GM21447 (cell line): ENCODE data around the gene NKX6-2.
"Not testable (repeated sequence)": the region's sequence is repeated elsewhere in the genome, so short reads cannot be mapped to it uniquely, and the experiment has no call there.

ENCODE experiments used
- ATAC-seq: cut with Tn5 transposase; IDR thresholded peaks from one replicate; pipeline ENCODE4 v1.9.1; 2021; ENCODE audit not compliant: unreplicated experiment

NKX6-2 gene

DNA sequence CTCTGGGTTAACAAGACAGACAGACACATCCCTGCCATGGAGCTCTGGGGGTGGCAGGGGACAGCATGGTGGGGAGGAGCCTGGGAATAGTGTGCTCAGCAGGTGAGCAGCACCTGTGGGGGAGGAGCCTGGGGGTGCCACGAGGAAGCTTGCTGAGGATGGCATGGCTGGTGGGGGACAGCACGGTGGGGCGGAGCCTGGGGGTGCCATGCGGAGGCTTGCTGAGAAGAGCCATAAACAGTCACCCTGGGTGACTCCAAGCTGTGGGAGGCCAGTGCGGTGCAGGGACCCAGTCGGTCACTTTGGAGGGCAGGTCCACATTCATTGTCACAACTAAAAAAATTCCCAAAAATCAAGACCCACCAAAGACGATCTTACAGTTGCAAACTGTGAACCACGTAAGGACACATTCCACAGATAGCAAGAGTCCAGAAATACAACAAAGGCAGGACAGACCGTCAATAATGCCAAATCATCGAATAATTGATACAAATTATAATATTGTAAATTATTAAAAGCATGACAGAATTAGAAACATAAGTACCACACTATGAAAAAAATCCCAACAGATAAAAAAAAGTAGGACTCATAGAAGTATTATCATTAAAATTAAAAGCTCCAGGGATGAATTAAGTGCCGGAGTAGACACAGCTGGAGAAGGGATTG is 24.4 kb downstream of the NKX6-2 start:
- no peak for ATAC-seq

DNA sequence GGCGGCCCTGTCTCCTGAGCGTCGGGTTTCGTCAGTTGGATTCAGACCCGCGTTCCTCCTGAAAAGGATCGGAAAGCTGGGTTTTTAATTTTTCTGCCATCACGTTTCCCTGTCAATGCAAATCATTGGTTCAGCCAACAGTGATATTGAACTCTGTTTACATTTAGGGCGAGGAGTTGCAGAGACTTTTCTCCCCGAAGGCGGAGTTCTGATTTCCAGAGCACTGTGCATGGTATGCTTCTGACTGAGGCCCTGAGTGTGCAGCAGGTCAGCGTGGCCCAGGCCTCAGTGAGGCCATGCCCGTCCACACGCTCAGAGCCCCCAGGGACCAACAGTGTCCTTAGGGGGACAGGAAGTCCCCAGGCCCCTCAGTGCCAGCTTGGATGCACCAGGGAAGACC is 27.1 kb downstream of the NKX6-2 start:
- no peak for ATAC-seq

DNA sequence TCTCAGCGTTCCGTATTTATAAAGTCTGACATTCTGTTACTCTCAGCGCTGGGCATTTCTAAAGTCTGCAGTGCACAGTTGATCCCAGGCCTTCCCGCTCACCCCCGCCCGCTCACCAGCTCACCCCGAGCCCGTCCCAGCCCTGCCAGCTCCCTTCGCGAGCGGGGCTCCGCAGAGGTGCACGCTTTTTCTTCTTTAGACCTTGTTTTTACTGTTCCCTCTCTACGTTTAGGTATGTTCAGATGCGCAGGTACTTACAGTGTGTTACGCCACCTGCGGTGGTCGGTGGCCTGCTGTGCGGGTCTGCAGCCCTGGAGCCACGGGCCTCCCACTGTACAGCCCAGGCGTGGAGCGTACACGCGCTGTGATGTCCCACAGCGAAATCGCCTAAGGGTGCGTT is 28.8 kb downstream of the NKX6-2 start:
- ATAC-seq = no peak

DNA sequence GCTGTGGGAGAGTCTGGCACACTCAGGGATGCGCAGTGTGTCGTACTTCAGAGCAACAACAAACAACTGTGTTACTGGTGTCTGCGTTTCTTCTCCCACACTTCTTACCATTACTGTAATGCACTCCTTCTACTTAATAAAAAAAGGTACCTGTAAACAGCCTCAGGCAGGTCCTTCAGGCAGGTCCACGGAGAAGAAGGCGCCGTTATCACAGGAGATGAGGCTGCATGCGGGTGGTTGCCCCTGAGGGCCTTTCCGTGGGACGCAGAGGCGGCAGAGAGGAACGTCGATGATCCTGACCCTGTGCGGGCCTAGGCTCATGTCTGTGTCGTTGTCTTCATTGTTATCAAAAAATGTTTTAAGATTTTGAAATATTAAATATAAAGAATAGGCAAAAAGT is 29.4 kb downstream of the NKX6-2 start:
- ATAC-seq = no peak

DNA sequence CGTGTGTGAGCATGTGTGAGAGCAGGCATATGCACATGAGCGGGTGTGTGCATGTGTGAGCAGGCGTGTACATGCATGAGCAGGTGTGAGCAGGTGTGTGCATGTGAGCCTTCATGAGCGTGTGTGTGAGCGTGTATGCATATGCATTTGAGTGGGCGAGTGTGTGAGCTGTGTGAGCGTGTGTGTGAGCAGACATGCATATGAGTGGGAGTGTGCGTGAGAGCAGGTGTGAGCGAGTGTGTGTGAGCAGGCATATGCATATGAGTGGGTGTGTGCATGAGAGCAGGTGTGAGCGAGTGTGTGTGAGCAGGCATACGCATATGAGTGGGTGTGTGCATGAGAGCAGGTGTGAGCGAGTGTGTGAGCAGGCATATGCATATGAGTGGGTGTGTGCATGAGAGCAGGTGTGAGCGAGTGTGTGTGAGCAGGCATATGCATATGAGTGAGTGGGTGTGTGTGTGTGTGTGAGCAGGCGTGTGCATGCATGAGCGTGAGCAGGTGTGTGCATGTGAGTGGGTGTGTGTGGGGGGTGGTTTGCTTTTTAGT is 30.7 kb downstream of the NKX6-2 start:
- ATAC-seq = no peak

DNA sequence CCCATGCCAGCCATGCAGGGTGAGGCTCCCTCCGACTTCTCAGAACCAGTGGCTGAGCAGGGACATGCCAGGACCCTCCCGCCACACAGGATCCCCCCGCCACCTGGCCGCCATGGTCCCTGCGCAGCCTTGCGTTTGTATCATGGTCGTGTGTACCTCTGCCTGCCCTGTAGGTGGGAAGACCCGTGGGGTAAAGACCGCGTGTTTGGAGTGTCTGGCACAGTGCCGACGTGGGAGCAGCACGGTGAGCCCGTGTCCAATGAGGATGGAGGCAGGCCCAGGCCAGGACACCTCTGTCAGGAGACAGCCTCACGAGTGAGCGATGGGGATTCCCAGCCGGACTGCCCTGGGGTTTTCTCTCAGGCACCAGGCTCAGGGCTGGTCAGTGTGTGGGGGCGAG is 31.9 kb downstream of the NKX6-2 start:
- no peak for ATAC-seq

DNA sequence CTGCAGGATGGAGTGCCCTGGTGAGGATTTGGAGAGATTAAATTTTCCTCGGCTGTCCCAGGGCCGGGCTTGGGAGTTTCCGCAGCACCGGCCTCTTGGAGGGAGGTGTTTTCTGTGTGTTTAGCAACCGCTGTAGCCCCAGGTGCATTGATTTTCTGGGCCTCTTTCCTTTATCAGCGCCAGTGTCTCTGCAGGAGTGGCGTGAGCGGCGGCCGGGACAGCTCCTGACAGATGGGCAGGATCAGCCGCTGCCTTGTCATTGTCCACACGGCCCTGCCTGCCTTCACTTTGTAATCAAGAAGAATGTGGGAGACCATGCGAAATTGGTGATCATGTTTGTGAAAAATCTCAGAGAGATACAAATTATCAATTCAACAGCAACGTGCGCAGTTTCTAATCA is 32.4 kb downstream of the NKX6-2 start:
- ATAC-seq = no peak

DNA sequence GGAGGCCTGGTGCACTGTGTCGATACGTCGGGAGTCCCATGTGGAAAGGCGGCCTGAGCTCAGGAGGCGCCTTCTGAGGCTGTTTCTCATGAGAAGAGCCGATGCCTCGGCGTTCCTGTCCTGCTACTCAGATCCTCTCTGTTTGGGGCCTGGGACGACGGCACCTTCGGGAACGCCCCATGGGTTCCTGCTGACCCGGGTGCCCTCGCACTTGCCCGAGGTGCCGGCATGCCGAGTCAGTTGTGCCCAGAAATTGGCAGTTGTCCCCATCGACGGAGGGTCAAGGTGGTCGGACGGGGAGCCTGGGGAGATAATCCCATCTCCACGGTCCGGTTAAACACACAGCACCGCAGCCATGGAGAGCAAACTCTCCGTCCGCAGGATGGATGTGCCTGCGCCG is 33.0 kb downstream of the NKX6-2 start:
- no peak for ATAC-seq

DNA sequence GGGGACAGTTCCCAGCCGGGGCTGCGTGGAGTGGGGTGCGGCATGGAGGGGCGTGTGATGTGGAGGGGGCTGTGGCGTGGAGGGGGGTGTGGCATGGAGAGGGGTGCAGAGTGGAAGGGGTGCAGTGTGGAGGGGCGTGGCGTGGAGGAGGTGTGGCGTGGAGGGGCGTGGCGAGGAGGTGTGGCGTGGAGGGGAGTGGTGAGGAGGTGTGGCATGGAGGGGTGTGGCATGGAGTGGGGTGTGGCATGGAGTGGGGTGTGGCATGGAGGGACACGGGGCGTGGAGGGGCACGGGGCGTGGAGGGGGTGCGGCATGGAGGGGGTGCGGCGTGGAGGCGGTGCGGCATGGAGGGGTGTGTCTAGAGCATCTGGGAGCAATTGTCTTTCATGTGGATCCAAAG is 33.6 kb downstream of the NKX6-2 start:
- no peak for ATAC-seq

DNA sequence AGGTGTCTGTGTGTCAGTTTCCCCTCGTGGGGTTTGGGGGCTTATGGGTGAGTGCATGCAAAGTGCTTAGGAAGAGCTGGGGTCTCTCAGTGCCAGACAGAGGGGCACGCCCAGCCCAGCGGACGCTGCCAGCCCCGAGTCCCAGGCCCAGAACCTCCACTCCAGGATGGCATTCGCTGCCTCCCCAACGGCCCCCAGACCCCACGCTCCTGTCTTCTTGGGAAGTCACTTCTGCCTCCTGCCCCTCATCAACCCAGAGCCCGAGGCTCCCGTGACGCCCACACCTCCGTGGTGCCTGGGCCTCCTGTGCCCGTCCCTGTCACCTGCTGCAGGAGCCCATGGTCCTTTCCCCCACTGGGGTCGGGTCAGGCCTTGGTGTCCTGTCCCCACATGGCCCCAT is 35.0 kb downstream of the NKX6-2 start:
- ATAC-seq = no peak

DNA sequence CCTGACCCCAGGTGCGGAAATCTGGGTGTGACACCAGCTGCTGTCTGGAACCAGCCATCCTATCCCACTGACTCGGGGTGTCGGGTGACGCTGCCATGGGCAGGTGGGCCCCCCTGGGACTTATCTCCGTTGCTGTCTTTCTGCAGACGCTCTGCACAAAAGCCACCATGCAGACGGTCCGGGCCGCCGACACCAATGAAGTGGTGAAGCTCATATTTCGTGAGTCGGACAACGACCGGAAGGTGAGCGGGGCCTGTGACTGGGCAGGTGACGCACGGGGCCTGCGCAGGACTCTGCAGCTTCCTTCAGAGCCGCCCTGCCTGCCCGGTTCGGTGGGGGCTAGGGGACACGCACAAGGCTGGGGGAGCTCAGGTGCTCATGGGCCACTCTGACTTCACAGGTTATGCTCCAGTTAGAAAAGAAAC is 36.6 kb downstream of the NKX6-2 start:
- ATAC-seq = no peak

DNA sequence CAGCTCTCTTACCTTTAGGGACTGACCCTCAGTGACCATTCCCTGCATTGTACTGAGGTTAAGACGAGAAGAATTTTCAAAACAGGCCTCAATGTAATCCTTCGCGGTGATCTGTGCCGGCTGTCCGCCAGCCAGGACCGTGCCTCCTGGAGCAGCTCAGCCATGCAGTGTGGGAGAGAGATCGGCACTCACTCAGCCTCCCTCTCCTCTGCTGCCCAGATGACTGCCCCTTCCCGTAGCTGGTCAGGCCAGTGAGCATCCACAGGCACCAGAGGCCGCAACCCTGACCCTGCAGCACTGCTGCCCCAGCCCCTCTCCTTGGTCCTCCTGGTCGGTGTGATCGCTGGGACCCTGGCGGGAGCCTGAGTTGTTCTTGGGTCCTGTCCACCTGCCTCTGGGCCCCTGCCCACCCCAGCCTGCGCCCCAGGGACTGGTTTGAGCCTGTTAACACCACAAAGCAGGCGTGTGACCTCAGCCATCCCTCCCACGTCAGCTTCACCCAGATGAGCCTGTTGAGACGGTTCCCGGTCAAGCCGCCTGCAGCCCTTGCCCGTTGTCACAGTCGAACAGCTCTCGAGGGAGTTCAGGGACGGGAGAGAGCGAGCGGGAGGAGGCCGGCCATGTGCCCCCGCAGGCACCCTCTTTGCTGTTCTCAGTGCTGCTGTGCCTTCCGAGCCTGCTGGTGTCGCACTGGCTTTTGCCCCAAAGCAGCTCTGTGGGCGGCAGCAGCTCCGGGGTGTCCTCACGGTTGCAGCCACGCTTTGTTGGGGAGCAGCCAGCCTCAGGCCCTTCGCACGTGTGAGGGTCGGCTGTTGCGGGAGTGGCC is 37.2 kb downstream of the NKX6-2 start:
- ATAC-seq = no peak

DNA sequence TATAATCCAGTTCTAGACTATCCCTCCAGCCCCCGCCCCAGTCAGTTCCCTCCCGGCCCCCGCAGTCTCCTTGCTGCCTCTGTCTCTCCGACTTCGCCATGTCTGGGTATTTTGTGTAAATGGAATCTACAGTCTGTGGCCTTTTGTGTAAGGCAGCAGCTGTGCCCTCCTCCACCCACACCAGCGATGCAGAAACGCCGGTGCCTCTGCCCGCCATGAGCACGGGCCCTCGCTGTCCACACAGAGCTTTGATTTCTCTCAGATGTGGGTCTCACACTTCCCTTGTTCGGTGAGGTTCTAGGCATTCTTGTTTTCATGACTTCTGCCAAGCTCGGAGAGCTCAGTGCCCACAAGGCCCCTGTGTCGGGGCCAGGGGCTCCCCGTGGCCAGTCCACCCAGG is 37.8 kb downstream of the NKX6-2 start:
- ATAC-seq = no peak

DNA sequence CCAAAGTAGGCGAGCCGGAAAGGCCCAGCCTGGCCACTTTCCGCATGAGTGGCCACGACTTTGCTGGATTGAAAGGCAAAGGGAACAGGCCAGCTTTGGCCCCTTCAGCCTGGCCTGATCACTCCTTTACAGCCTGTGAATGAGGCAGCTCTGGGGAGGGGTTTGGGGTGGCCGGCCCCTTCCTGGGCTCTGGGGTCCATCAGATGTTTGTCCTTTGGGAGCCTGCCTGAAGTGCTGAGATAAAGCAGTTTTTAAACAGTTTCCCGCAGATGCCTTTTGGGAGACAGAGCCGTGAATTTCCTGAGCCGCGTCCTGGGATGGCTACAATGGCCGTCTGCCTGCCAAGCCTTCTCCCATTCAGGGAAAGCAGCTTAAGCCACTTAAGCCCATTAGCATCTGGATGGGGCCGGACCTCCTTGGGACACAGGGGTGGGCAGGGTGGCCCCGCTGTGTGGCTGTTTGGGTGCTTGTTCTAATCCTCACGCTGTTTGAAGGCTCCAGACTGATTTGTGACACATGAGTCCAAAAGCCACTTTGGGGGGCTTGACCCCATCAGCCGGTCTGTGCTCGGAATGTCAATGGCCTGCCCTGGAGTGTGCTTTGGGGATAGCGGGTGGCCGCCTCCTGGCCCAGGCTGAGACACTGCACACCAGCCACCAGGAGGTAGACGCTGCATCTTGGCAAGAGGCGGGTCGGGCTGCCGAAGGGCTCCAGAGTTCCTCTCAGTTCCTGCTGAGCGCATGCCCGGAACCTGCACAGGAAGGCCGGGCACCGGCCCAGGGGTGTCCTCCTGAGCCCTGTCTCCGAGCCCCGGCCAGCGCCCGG is 38.9 kb downstream of the NKX6-2 start:
- no peak for ATAC-seq

DNA sequence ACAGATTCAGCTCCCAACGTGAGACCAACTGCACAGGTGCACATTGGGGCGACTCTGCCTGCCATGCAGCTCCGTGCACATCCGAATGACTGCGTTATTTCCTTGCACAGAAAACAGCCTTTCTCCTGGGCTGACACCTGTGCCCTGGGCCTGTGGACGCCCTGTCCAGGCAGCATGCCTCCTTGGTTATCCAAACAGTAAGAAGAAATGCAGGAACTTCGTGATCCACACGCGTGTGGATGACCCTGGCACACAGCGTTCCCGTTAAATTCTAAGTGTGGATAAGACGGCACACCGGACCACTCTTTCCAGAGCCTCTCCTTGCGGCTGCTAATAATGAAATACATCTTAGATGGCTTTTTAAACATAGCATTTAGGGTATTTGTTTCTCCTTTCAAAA is 39.6 kb downstream of the NKX6-2 start:
- ATAC-seq = no peak

DNA sequence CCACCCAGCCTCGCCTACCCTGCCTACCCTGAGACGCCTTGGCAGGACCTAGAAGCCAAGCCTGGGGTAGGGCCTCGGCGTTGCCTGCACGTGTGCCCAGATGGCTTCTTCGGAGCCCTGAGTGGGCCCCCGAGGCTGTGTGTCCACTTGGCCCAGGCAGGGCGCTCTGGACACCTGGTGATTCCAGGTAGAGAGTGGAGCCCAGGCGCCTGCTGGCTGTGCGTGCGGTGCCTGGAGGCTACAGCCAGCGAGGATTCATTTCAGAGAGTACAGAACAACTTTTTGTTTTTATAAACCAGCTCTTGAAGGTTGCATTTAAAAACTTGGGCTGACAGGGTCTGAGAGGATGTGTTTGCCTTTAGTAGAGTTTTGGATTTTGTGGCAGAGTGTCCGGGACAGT is 40.0 kb downstream of the NKX6-2 start:
- no peak for ATAC-seq

DNA sequence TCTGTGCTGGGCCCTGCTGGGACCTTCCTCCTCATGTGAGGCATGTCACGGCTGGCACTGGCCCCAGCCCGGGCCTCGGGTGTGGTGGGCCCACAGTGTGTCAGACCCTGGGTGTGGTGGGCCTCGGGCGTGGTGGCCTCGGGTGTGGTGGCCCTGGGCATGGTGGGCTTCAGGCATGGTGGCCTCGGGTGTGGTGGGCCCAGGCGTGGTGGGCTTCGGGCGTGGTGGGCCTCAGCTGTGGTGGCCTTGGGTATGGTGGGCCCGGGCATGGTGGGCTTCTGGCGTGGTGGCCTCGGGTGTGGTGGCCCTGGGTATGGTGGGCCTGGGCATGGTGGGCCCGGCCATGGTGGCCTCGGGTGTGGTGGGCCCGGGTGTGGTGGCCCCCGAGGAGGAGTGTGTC is 40.4 kb downstream of the NKX6-2 start:
- ATAC-seq = no peak

DNA sequence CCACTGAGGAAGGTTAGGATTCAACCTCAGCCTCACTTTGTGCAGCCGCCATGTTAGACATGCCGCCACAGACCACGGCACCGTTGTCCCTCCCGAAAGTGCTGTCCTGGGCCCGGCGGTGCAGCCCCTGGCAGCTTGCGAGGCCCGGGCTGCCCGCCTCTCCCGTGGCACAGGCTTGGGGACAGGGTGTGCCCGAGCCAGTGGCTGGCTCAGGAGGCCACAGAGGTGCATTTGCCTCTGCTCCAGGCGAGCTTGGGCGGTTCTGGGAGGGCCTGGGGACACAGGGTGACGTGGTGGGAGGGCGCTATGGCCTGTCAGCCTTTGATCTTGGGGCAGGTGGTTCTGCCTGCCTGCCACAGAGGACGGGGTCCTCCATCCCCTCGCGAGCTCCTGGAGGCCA is 41.1 kb downstream of the NKX6-2 start:
- no peak for ATAC-seq

DNA sequence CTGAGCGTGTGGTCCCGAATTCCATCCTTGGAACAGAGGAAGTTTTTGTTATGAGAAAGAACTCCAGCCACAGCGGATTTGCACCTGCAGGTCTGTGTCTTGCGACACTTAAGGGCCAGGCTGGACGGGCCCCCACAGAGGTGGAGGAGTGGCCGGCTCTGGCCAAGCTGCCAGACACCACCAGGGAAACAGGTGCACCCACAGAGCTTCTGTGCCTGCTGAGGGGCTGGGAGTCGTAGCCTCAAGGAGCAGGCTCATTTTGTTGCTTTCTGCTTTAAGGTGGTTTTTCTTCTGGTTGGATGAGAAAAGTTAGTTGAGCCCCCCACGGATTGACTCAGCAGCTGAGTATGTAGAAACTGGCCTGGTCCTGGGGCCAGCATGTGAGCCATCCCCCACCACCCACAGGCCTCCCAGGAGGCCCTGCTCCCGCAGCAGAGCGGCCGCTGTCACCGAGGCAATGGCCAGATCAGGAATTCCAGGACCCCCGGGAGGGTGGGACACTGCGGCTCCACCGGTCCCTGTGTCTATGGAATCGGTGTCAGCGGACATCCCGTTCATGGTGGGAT is 41.9 kb downstream of the NKX6-2 start:
- ATAC-seq = no peak

DNA sequence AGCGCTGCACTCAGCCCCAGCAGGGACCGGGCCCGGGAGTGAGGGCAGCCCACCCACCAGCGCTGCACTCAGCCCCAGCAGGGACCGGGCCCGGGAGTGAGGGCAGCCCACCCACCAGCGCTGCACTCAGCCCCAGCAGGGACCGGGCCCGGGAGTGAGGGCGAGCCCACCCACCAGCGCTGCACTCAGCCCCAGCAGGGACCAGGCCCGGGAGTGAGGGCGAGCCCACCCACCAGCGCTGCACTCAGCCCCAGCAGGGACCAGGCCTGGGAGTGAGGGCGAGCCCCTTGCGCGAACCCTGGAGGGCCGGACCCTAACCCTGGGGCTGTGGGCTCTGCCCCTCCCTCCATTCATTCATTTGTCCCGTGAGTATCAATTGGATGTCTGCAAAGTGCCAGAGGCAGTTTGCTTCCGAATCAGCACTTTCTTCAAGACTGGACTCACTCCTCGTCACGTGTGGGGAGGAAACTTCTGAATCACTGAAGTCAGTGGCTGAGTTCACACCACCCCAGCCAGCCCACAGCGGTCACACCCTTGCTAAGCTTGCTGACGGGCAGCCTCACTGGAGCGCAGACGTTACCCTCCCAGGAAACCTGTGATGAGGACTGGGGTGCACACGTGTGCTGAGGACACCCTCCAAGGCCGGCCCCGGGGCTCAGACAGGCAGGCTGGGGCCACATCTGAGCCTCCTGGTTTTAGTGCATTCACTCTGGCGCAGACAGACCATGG is 42.6 kb downstream of the NKX6-2 start:
- ATAC-seq = not testable (repeated sequence)

DNA sequence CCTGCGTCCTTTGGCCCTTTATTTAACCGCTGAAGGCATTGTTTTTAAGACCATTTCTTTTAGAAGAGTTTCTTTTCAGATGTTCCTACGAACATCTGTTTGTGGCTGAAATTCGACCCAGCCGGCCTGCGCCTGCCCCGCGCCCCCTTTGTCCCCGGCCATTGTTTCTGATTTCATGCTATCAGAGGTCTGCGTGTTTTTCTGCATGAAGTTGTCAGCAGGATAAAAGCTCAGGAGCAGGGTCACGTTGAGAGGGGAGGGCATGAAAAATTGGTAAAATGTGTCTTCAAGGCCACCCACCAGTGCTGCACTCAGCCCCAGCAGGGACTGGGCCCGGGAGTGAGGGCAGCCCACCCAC is 43.1 kb downstream of the NKX6-2 start:
- ATAC-seq = no peak
